K562 (cell line): ENCODE data around the gene CEMIP. TPM values are rescaled to one million over a fixed set of nuclear protein-coding genes. Genes with fewer than 3 reads are reported as not detected.

Source experiments
- BHLHE40 ChIP-seq: IDR thresholded peaks from 2 replicates; pipeline ENCODE4 v1.6.1; 2011; ENCODE audit warnings: low read length, improper control_type of control experiment
- CTCFL ChIP-seq: IDR thresholded peaks from 2 replicates; pipeline ENCODE4 v1.6.1; 2011; ENCODE audit warnings: borderline replicate concordance, low read depth, mild to moderate bottlenecking, moderate library complexity, low read length; ENCODE audit not compliant: insufficient read depth, poor library complexity, severe bottlenecking
- HIVEP1 ChIP-seq: fragments of 250-450 bp; sonication (Bioruptor Pico); IDR thresholded peaks from 2 replicates; pipeline ENCODE4 v1.4.0; 2020; ENCODE audit warnings: mild to moderate bottlenecking
- MTF1 ChIP-seq: fragments of 250-450 bp; sonication (Bioruptor Pico); IDR thresholded peaks from 2 replicates; pipeline ENCODE4 v1.9.0; 2021; ENCODE audit warnings: moderate library complexity, mild to moderate bottlenecking, inconsistent platforms, borderline replicate concordance
- NCOA6 ChIP-seq: fragments of 450-650 bp; IDR thresholded peaks from 2 replicates; pipeline ENCODE4 v1.6.1; 2017; ENCODE audit warnings: mild to moderate bottlenecking
- NEUROD1 ChIP-seq: fragments of 150-350 bp; IDR thresholded peaks from 2 replicates; pipeline ENCODE4 v1.6.1; 2014; ENCODE audit warnings: borderline replicate concordance, low read length, low read depth; ENCODE audit not compliant: partially characterized antibody
- NR2C2 ChIP-seq, 2 experiments: fragments of 200-800 bp in 1 of 2; sonication (Bioruptor generic) in 1 of 2; sonication (generic) in 1 of 2; formaldehyde crosslinking in 1 of 2; IDR thresholded peaks; 2 replicates each; pipeline versions ENCODE4 v1.6.1 to v1.8.0; 2016 to 2022; ENCODE audit warnings: mild to moderate bottlenecking in 1 of 2, missing compliant biosample characterization in 1 of 2, missing genetic modification characterization in 1 of 2, missing genetic modification reagents in 1 of 2
- PRPF4 ChIP-seq: fragments of 200-400 bp; formaldehyde crosslinking; IDR thresholded peaks from one replicate; pipeline ENCODE4 v1.6.1; 2017; ENCODE audit warnings: low read length, low read depth, mild to moderate bottlenecking; ENCODE audit not compliant: insufficient read depth, poor library complexity, severe bottlenecking
- RBM25 ChIP-seq: fragments of 200-400 bp; formaldehyde crosslinking; IDR thresholded peaks from 2 replicates; pipeline ENCODE4 v1.6.1; 2018; ENCODE audit warnings: low read length, low read depth, moderate library complexity; ENCODE audit not compliant: severe bottlenecking
- USF2 ChIP-seq: sonication (generic); formaldehyde crosslinking; IDR thresholded peaks from 2 replicates; pipeline ENCODE4 v1.5.0; 2020; ENCODE audit warnings: missing genetic modification reagents
- YY1 ChIP-seq, 3 experiments: IDR thresholded peaks; 2 replicates each; pipeline ENCODE4 v1.6.1; 2011; ENCODE audit warnings: low read length in 2 of 3, mild to moderate bottlenecking in 2 of 3, moderate library complexity in 2 of 3, borderline replicate concordance in 1 of 3, control low read depth in 1 of 3, low read depth in 1 of 3; ENCODE audit not compliant: insufficient read depth in 3 of 3, insufficient replicate concordance in 2 of 3, control insufficient read depth in 1 of 3, insufficient read length in 1 of 3; ENCODE audit errors: extremely low read depth in 1 of 3
- ZBED1 ChIP-seq: IDR thresholded peaks from 2 replicates; pipeline ENCODE4 v1.6.1; 2014
- ZNF174 ChIP-seq: fragments of 250-450 bp; sonication (Bioruptor Pico); IDR thresholded peaks from 2 replicates; pipeline ENCODE4 v1.4.0; 2020; ENCODE audit warnings: mild to moderate bottlenecking
- ZNF740 ChIP-seq, 3 experiments: fragments of 200-800 bp in 1 of 3; sonication (Bioruptor generic) in 1 of 3; sonication (generic) in 1 of 3; formaldehyde crosslinking in 1 of 3; IDR thresholded peaks; 2 replicates each; pipeline versions ENCODE4 v1.6.1 to v1.8.0; 2016 to 2022; ENCODE audit warnings: mild to moderate bottlenecking in 2 of 3, missing compliant biosample characterization in 2 of 3, missing genetic modification characterization in 2 of 3, missing genetic modification reagents in 1 of 3
- polyA plus RNA-seq, 8 experiments: library from polyadenylated mRNA; depleted of rRNA in 4 of 8; stranded (reverse) in 5 of 8; unstranded in 3 of 8; fragments of >200 nt; fragmentation: Nextera tagmentation in 2 of 8; fragmentation: Illumina TruSeq in 1 of 8; extraction: Ambion mirVana in 2 of 8; extraction: Trizol in 1 of 8; gene quantifications; 2 replicates each; pipeline versions ENCODE4 v1.2.1 to v1.2.3, GENCODE V29; 2011 to 2014; ENCODE audit warnings: inconsistent platforms in 1 of 8, missing spikeins in 1 of 8
- total RNA-seq, 7 experiments: library from RNA; depleted of rRNA in 6 of 7; stranded (reverse); fragments of >200 nt in 6 of 7; fragmentation: Illumina TruSeq in 2 of 7; extraction: Trizol in 2 of 7; gene quantifications; 2 replicates each; pipeline versions ENCODE4 v1.2.1 to v1.2.3, GENCODE V29; 2011 to 2021; ENCODE audit warnings: low replicate concordance in 1 of 7
- TF ChIP-seq, protein P1 (sequence below): sonication (generic); formaldehyde crosslinking; IDR thresholded peaks from 2 replicates; pipeline ENCODE4 v1.8.0; 2022; ENCODE audit warnings: mild to moderate bottlenecking, missing genetic modification reagents
- TF ChIP-seq, protein P2 (sequence below): sonication (generic); formaldehyde crosslinking; IDR thresholded peaks from 2 replicates; pipeline ENCODE4 v1.8.1; 2023; ENCODE audit warnings: mild to moderate bottlenecking, missing genetic modification reagents
- TF ChIP-seq, protein P3 (sequence below): sonication (generic); formaldehyde crosslinking; IDR thresholded peaks from 2 replicates; pipeline ENCODE4 v1.8.0; 2022; ENCODE audit warnings: missing genetic modification reagents, mild to moderate bottlenecking, moderate library complexity, borderline replicate concordance

The CEMIP gene
- total and polyA plus RNA-seq, 9 of the 15 experiments (the other 6 are each of a cell fraction or from before 2014, with no cell fraction given) = 0.33 TPM; not detected in 8

DNA sequence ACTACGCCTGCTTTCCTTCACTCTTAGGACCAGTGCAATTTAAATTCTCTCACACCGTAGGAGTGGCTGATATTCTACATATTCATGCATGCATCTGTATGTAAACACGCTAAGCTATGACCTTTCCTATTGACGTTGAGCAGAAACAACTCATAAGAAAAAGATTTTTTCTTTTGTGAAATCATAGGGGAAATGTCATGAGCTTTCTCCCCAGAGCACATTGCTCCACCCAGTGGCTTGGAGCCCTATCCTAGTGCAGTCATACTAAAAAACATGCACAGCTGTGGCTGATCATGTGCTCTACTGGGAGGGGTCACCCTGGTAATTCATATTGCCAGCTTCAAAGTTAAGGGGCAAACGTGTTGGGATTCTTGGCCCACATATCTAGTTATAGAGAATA lies 212.3 kb downstream of the CEMIP start (continued):
- TF ChIP-seq ZNF740 (CRISPR knock-in tag; IDR thresholded peaks at IDR 0.05) (no peak), ZNF740 (tag; IDR thresholded peaks at IDR 0.05) (no peak), CTCFL (peak; percentile 57), MTF1 (CRISPR knock-in tag) (no peak), ZBED1 (no peak), YY1 (IDR thresholded peaks at IDR 0.05; ENCODE audit: borderline replicate concordance in 1 of 3, control insufficient read depth in 1 of 3, extremely low read depth in 1 of 3, insufficient read depth in 3 of 3, insufficient read length in 1 of 3, insufficient replicate concordance in 2 of 3, low read depth in 1 of 3, low read length in 2 of 3) (peak in 1 of 3 experiments; percentile 13), USF2 (CRISPR knock-in tag) (peak; percentile 70), NR2C2 (CRISPR knock-in tag; IDR thresholded peaks at IDR 0.05) (no peak), NR2C2 (tag; IDR thresholded peaks at IDR 0.05) (0 out of 2 replicates have a peak, but pooled peaks have one; percentile 26), PRPF4 (no peak), ZNF174 (CRISPR knock-in tag) (no peak), NCOA6 (peak; percentile 26; the same call in 1 of the 2 replicates), RBM25 (no peak), NEUROD1 (no peak), BHLHE40 (peak; percentile 53; the same call in 1 of the 2 replicates), HIVEP1 (CRISPR knock-in tag) (no peak)
- TF ChIP-seq, protein P1, sequence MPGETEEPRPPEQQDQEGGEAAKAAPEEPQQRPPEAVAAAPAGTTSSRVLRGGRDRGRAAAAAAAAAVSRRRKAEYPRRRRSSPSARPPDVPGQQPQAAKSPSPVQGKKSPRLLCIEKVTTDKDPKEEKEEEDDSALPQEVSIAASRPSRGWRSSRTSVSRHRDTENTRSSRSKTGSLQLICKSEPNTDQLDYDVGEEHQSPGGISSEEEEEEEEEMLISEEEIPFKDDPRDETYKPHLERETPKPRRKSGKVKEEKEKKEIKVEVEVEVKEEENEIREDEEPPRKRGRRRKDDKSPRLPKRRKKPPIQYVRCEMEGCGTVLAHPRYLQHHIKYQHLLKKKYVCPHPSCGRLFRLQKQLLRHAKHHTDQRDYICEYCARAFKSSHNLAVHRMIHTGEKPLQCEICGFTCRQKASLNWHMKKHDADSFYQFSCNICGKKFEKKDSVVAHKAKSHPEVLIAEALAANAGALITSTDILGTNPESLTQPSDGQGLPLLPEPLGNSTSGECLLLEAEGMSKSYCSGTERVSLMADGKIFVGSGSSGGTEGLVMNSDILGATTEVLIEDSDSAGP (CRISPR knock-in tag) = no peak
- TF ChIP-seq, protein P2, sequence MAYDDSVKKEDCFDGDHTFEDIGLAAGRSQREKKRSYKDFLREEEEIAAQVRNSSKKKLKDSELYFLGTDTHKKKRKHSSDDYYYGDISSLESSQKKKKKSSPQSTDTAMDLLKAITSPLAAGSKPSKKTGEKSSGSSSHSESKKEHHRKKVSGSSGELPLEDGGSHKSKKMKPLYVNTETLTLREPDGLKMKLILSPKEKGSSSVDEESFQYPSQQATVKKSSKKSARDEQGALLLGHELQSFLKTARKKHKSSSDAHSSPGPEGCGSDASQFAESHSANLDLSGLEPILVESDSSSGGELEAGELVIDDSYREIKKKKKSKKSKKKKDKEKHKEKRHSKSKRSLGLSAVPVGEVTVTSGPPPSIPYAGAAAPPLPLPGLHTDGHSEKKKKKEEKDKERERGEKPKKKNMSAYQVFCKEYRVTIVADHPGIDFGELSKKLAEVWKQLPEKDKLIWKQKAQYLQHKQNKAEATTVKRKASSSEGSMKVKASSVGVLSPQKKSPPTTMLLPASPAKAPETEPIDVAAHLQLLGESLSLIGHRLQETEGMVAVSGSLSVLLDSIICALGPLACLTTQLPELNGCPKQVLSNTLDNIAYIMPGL (CRISPR knock-in tag) = no peak
- TF ChIP-seq, protein P3, sequence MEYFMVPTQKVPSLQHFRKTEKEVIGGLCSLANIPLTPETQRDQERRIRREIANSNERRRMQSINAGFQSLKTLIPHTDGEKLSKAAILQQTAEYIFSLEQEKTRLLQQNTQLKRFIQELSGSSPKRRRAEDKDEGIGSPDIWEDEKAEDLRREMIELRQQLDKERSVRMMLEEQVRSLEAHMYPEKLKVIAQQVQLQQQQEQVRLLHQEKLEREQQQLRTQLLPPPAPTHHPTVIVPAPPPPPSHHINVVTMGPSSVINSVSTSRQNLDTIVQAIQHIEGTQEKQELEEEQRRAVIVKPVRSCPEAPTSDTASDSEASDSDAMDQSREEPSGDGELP (CRISPR knock-in tag) = peak; percentile 77
